Limb (tissue), 2 donors: Measurements from ENCODE around the gene EPHA8.

Source experiments
- DNase-seq, 2 donors: peaks; one replicate each; pipeline ENCODE4 v3.0.0-alpha.2; 2016; ENCODE audit errors: extremely low spot score in 2 of 2

EPHA8 gene

DNA sequence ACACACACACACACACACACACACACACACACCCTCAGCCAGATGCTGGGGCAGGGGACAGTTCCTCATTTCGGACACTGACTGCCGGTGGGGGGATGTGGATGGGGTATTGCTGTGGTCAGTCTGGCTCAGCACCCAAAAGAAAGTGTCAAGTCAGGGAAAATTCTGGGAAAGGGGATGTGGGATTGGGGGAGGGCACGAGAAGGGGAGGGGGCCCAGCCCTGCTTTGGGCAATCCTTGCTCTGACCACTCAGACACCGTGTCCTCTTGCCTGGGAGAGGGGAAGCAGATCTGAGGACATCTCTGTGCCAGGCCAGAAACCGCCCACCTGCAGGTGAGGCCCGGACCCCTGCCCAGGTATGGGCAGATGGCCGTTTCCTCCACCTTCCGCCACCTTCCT is 80.1 kb downstream of the EPHA8 start, which contains the start of gene C1QC:
Gene C1QC, plus strand, starts transcription at position 253 of the 400 bp plus-strand sequence. CDS start 391 bp downstream, outside the sequence.
- DNase-seq: no peak

DNA sequence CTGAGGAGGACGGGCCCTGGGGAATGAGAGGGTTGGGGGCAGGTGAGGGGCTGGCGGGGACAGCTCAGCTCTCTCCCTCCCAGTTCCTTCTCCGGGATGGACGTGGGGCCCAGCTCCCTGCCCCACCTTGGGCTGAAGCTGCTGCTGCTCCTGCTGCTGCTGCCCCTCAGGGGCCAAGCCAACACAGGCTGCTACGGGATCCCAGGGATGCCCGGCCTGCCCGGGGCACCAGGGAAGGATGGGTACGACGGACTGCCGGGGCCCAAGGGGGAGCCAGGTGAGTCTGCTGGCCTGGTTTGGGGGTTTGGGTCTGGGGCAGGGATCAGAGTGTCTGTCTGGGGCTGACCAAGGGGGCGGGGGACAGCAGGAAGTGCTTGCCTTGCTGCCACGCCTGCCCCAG is 80.6 kb downstream of the EPHA8 start:
- DNase-seq: no peak

- DNase-seq: no peak
Observed at GRCh38 chr1:22645931-22646330, 82.6 kb downstream of the EPHA8 start.

GRCh38 chr1:22646384-22646783 is 83.1 kb downstream of the EPHA8 start:
- no peak for DNase-seq

DNA sequence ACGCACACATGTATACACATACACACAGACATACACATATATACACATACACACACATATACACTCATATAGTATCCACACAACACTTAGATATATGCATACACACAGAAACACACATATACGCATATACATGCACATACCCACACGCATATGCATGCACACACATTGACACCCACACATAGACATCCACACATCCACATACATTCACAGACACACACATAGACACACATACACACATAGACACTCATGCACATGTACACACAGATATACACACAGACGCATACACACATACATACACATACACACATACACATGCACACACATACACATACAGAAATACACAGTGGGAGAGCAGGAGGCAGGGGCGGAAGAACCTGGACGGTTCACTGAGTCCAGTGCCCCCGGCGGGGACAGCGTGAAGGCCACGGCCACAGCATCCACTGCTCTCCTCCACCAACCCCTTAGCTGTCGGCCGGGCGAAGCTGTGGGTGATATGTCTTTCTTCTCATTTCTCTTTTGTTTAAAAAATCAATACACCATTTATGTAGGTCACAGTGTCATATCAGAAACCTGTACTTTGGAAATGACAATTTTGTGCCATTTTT is 86.9 kb downstream of the EPHA8 start:
- no peak for DNase-seq

DNA sequence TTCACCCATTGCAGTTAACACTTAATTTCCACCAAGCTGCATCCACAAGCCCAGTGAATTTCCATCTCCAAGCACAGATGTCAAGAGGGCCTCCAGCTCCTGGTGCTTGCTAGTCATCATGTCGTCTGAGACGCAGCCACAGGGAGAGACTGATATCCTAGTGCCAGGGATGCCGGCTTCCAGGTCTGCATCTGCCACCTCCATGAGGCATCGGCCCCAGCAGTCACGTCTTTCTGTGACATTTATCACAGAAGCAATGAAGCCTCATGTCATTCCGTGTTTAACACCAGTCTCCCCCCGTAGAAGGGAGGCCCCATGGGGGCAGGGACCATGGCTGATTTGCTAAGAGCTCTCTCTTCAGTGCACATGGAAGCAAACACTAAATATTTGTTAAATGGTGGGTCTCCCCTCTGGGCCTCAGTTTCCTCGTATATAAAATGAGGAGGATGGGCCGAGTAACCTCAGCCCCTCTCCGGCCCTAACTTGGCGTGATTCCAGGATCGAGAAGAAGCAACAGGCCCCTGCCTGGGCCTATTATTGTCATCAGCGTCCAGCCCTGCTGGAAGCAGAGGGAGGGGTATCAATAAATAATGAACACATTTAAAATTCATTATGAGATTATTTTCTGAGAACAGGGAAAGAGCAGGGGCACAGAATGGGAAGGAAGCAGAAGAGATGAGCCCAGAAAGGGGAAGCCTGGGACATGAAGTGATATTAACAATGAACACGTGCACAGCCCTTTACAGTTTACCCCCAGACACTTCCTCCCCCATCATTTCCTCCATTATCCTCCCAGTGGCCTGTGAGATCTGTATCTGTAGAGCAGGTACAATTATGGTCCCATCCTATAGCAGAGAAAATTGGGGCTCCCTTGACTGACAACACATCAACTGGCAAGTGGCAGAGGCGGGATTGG is 88.9 kb downstream of the EPHA8 start:
- DNase-seq: no peak

GRCh38 chr1:22652881-22653316 is 89.6 kb downstream of the EPHA8 start, which contains the start of gene C1QB:
Gene C1QB (plus strand): TSS chr1:22653236. CDS start chr1:22659463, 6,227 bp downstream.
- no peak for DNase-seq
